OCI-LY7 (cell line): ENCODE measurements around the gene RBM20. TPM values are rescaled to one million over a fixed set of nuclear protein-coding genes. Genes with fewer than 3 reads are reported as not detected.

Source experiments
- BruUV-seq: library from RNA; stranded (reverse); fragments of 400-500 nt; replicated peaks from 2 replicates; lab custom pipeline; 2021; lab: Mats Ljungman, UMichigan
- CTCF ChIA-PET: fragments of 300-600 bp; sonication (Branson Sonifier 250); formaldehyde crosslinking; loops from one replicate; lab custom pipeline; 2022; ENCODE audit warnings: antibody characterized with exemption; ENCODE audit not compliant: unreplicated experiment; lab: Charles Lee
- POLR2A ChIA-PET: fragments of 300-600 bp; sonication (Branson Sonifier 250); formaldehyde crosslinking; loops from one replicate; lab custom pipeline; 2022; ENCODE audit warnings: antibody characterized with exemption; lab: Charles Lee
- DNase-seq: peaks from one replicate; pipeline ENCODE4 v3.0.0-alpha.2; 2015; ENCODE audit warnings: low spot score
- H2AFZ ChIP-seq: fragments of 200-600 bp; sonication (generic), shearing (Covaris generic); 2 replicates; pipeline ENCODE4 v1.6.1; 2014; ENCODE audit warnings: mild to moderate bottlenecking, antibody characterized with exemption, low read length, moderate library complexity
- H3K27ac ChIP-seq: fragments of 200-600 bp; sonication (generic); 2 replicates; pipeline ENCODE4 v1.5.1; 2014; ENCODE audit warnings: mixed run types, low read depth, mild to moderate bottlenecking, moderate library complexity, low read length, inconsistent platforms; ENCODE audit not compliant: poor library complexity, severe bottlenecking
- H3K36me3 ChIP-seq: fragments of 200-600 bp; sonication (generic); 2 replicates; pipeline ENCODE4 v1.6.1; 2014; ENCODE audit warnings: mild to moderate bottlenecking, antibody characterized with exemption, low read length, moderate library complexity, mixed read lengths; ENCODE audit not compliant: insufficient read depth
- H3K4me1 ChIP-seq: fragments of 200-600 bp; sonication (generic); 2 replicates; pipeline ENCODE4 v1.5.1; 2014; ENCODE audit warnings: mild to moderate bottlenecking, low read length; ENCODE audit not compliant: insufficient read depth, poor library complexity, severe bottlenecking
- H3K4me2 ChIP-seq: fragments of 200-600 bp; sonication (generic); 2 replicates; pipeline ENCODE4 v1.6.1; 2014; ENCODE audit warnings: mild to moderate bottlenecking, low read length
- H3K4me3 ChIP-seq: fragments of 200-600 bp; sonication (generic); 2 replicates; pipeline ENCODE4 v1.5.1; 2014; ENCODE audit warnings: mild to moderate bottlenecking, low read depth, low read length; ENCODE audit not compliant: poor library complexity, severe bottlenecking
- H3K79me2 ChIP-seq: fragments of 200-600 bp; sonication (generic); 2 replicates; pipeline ENCODE4 v1.6.1; 2016; ENCODE audit warnings: low read depth, mild to moderate bottlenecking, low read length, moderate library complexity, mixed read lengths; ENCODE audit not compliant: insufficient read depth
- H3K9me2 ChIP-seq: fragments of 200-600 bp; sonication (generic); 2 replicates; pipeline ENCODE4 v1.6.1; 2016; ENCODE audit warnings: mild to moderate bottlenecking, low read length, mixed read lengths; ENCODE audit not compliant: insufficient read depth
- H3K9me3 ChIP-seq: fragments of 200-600 bp; sonication (generic); 2 replicates; pipeline ENCODE4 v1.6.1; 2014; ENCODE audit warnings: mild to moderate bottlenecking, mixed run types, low read length, mixed read lengths
- H4K20me1 ChIP-seq: fragments of 200-600 bp; sonication (generic); 2 replicates; pipeline ENCODE4 v1.6.1; 2014; ENCODE audit warnings: mild to moderate bottlenecking, antibody characterized with exemption, low read length, moderate library complexity, mixed read lengths; ENCODE audit not compliant: insufficient read depth
- CTCF ChIP-seq: fragments of 200-600 bp; sonication (generic); conservative IDR thresholded peaks from 2 replicates; pipeline ENCODE4 v1.5.1; 2014; ENCODE audit warnings: mild to moderate bottlenecking, antibody characterized with exemption, low read length, moderate library complexity, mixed read lengths
- EZH2phosphoT487 ChIP-seq: fragments of 200-600 bp; sonication (generic); IDR thresholded peaks from 2 replicates; pipeline ENCODE4 v1.6.1; 2018; ENCODE audit warnings: low read depth, borderline replicate concordance, mild to moderate bottlenecking, mixed run types, antibody characterized with exemption, low read length, moderate library complexity, mixed read lengths
- intact Hi-C: fragments of 100-400 bp; cut with micrococcal nuclease; formaldehyde crosslinking; loops from one replicate; pipeline ENCODE4 v1.10.0; 2022; ENCODE audit not compliant: unreplicated experiment
- total RNA-seq, 2 experiments: library from RNA; depleted of rRNA in 1 of 2; stranded (reverse); fragments of >200 nt in 1 of 2; shearing (Covaris generic) in 1 of 2; gene quantifications; 2 replicates each; pipeline ENCODE4 v1.2.3, GENCODE V29; 2014 to 2022

Gene RBM20
- total RNA-seq, 2 experiments from 2014 or later = 0.35 to 1.0 TPM

GRCh38 chr10:110696436-110696835 lies 52.3 kb downstream of the RBM20 start:
- no peaks in the 10 kb centered on the region for H3K36me3 ChIP-seq
- no peak overlapping the region for H3K27ac ChIP-seq
- ChIA-PET POLR2A (interaction anchor here (0.6 to 1.0 kb wide), 2 partner anchors 10 to 14 kb away, joined by 3 to 4 read pairs; no protein-coding TSS in a partner anchor), CTCF (no interaction called here)
- no TSS peak for BruUV-seq
- H3K9me3 ChIP-seq = peaks cover 21% of the 10 kb centered on the region
- H3K4me3 ChIP-seq = no peak overlapping the region
- H4K20me1 ChIP-seq = no peaks in the 10 kb centered on the region
- H3K4me1 ChIP-seq = no peaks in the 10 kb centered on the region
- H3K9me2 ChIP-seq = no peaks in the 10 kb centered on the region
- no peak overlapping the region for H3K4me2 ChIP-seq
- H3K79me2 ChIP-seq = no peaks in the 10 kb centered on the region
- intact Hi-C loops = no loop called here
- no peak overlapping the region for H2AFZ ChIP-seq
- no peak for DNase-seq
- TF ChIP-seq EZH2phosphoT487 (no peak), CTCF (no peak)

GRCh38 chr10:110698340-110698739 lies 54.2 kb downstream of the RBM20 start:
- 0 out of 2 replicates have a peak, but pooled peaks cover 2% of the 10 kb centered on the region for H3K9me3 ChIP-seq
- ChIA-PET CTCF (interaction anchor here (0.6 kb wide), 1 partner anchor 48 kb away, joined by 3 read pairs; no protein-coding TSS in a partner anchor), POLR2A (interaction anchor here (0.6 to 1.3 kb wide), 3 partner anchors 9 to 307 kb away, joined by 3 to 4 read pairs (median 3); no protein-coding TSS in a partner anchor)
- H3K79me2 ChIP-seq = no peaks in the 10 kb centered on the region
- intact Hi-C loops = no loop called here
- no peaks in the 10 kb centered on the region for H3K9me2 ChIP-seq
- no peaks in the 10 kb centered on the region for H3K4me1 ChIP-seq
- no peak overlapping the region for H2AFZ ChIP-seq
- no peak overlapping the region for H3K4me2 ChIP-seq
- no peaks in the 10 kb centered on the region for H3K36me3 ChIP-seq
- no peaks in the 10 kb centered on the region for H4K20me1 ChIP-seq
- H3K27ac ChIP-seq = no peak overlapping the region
- H3K4me3 ChIP-seq = no peak overlapping the region
- no TSS peak for BruUV-seq
- no peak for TF ChIP-seq CTCF
- TF ChIP-seq EZH2phosphoT487 = no peak
- no peak for DNase-seq

GRCh38 chr10:110698782-110699201 lies 54.7 kb downstream of the RBM20 start:
- Histone ChIP-seq H3K4me3 (no peak overlapping the region), H3K27ac (no peak overlapping the region), H3K4me2 (no peak overlapping the region), H4K20me1 (no peaks in the 10 kb centered on the region), H3K9me3 (no peaks in the 10 kb centered on the region), H3K79me2 (no peaks in the 10 kb centered on the region), H3K36me3 (no peaks in the 10 kb centered on the region), H3K4me1 (no peaks in the 10 kb centered on the region), H2AFZ (no peak overlapping the region), H3K9me2 (no peaks in the 10 kb centered on the region)
- POLR2A ChIA-PET = interaction anchor here (0.6 to 1.0 kb wide), 2 partner anchors 9 to 303 kb away, joined by 3 read pairs; no protein-coding TSS in a partner anchor
- CTCF ChIA-PET = interaction anchor here (0.6 kb wide), 1 partner anchor 49 kb away, joined by 3 read pairs; no protein-coding TSS in a partner anchor
- DNase-seq = no peak
- no TSS peak for BruUV-seq
- no peak for TF ChIP-seq CTCF
- no peak for TF ChIP-seq EZH2phosphoT487
- intact Hi-C loops = no loop called here
